HG03457 (cell line): Measurements from ENCODE around the gene RANBP3.

Source experiments
- ATAC-seq: cut with Tn5 transposase; IDR thresholded peaks from one replicate; pipeline ENCODE4 v1.9.1; 2021; ENCODE audit warnings: moderate number of reproducible peaks; ENCODE audit not compliant: unreplicated experiment

Gene RANBP3

DNA sequence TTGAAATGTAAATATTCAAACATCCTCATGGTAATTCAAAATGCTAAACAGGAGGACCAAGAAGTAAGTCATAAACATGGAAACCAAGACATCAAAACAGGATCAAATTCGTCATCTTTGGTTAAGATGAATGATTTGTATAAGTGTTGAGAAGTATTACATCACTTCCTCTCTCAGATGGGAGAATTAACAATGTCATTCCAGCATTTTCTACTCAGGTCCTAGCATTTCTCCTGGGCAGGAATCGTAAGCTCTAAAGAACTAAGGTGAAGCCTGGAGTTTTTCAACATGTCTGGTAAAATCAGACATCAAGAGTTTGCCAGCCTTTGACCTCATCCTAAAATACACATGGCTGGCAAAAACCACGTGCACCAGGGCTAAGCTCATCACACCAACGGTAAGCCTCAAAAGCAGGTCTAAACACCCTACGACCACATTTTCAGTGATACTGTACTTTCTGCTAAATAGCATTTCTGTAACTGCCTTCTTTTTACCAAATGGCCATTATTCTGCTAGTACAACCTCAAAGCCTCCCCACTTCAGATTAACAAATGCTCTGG is 24.8 kb downstream of the RANBP3 start:
- ATAC-seq, result no peak

DNA sequence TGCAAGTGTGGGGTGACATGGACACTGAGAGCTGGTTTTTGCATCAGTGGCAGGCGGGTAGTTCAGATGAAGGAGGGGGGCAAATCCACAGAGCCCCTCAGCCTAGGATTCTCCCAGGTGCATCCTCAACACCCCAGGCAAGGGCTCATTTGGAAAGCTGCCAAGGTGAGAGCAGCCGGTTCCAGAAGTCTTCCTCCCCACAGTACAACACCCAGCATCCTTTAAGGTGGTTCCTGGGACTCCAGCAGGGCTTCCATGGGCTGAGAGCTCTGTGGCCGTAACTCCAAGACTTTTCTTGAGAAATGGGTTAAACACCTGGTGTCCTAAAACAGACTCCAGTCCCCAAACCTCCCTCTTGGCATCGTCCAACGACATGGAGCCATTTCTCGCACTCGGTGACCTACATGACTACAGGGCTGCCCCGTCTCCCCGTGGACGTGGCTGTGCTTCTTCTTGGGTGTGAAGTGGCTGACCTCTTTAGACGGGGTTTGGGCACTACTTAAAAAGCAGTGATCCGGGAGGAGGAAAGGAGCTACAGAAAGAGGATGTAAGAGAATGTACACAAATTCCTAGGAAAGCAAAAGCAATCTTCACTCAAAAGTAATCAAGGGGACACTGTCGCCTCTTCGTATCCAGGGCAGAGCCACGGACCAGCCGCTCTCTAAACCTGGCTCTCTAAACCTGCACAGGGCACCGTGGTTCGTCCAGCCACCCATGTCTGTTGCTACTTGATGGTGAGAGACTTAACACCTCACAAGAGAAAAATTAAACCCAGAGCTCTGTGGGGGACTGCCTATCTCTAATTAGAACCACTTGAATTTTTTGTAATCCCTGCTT is 25.5 kb downstream of the RANBP3 start:
- no peak for ATAC-seq

DNA sequence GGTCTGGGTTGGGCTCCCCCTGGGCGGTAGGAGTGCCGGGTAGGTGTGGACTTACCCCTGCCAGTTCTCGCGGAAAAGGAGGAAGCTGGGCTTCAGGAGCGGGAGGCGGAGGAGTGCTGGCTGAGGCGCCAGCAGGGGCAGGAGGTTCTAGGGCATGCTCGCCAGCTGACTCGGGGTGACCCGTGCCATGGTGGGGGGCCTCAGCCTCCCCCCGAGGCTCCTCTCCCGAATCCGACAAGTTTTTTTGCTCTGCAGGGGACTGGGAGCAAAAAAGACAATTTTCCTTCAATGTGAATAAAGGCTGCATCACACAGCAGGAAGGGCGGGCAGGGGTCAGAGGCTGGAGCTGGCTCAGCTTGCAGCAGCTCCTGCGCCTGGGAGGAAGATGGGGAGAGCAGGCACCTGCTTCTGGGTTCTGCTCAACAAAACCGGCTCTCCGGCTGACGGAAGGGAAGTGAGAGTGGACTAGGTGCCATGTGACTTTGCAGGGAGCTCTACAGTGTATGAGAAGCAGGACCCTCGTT is 26.5 kb downstream of the RANBP3 start:
- ATAC-seq, result no peak

DNA sequence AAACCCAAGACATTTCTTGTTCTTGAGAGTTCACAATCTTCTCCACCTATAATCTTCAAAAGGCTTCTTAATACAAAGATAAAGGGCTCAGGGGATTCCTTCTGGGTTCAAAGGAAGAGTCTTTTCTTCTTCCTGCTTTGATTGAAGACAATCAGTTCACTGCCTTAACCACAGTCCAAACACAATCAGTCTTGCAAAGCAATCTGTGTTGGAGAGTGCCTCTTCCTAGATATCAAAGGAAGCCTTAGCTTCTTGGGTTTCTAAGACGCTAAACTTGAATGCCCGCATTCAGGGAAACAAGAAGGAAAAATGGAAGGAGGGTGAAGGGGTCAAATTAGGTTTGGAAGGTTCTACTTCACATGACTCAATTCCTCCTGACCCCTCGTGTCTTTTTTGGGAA is 27.2 kb downstream of the RANBP3 start:
- ATAC-seq, result no peak

DNA sequence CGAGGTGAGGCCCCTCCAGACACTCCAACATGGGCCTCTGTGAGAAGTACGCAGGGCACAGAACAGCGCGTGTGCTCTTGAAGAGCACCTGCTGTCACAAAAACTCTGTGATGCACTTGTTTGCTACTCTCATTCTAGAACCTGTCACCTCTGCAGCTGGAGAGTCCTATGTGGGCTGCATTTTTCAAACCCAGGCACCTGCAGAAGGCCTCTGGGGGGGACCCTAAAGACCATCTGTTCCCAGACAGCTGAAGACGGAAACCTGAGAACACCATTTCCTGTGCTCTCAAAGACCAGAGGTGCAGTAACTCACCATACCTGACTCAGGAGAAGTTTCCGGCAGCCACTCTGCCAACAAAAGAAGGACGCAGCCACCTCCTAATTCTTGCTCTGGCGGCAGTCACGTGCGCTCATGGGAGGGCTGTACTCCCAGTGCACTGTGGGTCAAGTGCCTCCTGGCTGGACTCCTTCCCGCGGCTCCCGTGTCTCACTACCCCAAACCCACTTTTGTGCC is 28.1 kb downstream of the RANBP3 start:
- ATAC-seq, result no peak

DNA sequence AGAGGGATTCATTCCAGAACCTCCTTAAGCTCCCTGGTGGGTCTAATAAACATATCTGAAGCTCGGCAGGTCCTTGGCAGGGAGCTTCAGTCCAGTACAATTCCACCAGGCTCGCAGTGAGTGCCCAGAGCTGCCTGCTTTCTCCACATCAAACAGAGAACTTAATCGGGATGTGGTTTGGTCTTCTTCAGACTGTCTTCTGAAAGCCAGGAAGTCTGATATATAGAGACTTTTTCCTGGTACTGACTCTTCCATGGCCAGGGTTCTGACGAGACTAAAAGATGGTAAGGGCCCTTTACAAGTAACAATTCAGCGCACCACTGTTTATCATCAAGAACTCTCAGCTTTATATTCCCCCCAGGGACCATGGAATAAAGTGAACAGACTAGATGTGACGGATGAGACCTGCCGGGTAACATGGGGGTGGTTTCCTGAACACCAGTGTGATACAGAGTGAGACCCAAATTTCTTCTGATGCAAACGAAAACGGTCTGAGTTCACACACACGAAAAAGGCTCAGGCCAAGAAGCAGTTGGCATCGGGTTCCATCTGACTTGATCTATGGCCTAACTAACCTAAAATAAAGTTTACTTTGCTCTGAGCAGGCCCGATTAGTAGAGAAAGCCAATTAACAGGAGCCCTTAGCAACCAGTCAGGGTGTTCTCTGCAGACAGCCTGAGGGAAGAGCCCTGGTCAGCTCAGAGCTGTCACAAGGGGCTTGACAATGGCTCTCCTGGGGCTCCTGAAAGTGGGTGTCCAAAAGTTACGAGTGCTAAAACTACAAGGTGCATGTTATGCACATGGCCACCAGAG is 29.0 kb downstream of the RANBP3 start:
- no peak for ATAC-seq

DNA sequence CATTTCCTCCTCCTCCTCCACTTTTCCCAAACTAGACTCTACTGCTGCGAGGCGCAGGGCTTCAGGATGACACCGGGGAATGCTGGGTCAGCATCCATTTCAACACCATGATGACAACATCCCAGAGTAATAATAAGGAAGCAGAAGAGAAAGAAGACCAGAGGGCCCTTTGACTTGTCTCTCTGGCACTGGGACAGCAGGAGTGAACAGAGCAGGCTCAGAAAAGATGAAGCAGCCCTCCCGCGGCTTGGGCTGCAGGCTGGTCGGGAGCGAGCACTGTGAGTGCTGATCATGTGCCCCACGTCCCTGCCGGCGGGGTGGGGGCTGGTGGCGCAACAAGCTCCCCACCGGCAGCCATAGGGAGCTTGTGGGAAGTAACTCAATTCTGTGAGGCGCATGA is 30.5 kb downstream of the RANBP3 start:
- no peak for ATAC-seq

DNA sequence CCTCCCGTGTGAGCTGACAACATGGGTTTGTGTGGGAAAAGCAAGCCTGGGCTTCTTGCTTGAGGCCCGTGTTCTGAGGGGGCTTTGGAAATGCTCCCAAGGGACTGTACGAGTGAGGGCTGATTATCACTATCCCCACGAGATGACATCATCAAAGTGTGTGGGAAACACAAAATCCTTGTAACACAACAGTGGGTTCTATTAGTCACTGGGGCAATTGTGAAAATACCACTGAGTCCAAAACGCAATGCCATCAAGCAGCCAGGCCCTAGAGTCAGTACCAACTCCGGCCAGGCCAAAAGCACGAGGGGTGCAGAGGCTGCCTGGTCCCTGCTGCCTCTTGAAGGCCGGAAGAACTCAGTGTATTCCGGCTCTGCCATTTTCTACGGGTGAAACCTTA is 34.3 kb downstream of the RANBP3 start:
- no peak for ATAC-seq

DNA sequence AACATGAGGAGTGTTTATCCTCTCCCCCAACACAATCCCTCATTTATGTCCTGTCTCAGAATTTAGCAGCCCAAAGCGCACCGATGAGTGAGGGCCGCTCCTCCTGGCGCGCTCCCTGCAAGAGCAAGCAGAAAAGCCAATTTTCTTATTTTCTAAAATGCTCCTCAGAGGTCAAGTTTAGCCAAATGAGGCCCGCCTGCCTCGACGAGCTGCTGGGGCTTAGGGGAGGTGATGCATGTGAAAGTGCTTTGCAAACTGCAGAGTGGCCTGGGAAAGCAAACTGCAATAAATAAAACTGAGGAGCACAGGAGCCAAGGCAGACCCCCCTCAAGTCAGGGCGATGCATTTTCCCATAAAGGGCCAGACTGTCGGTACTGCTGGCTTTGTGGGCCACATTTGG is 34.9 kb downstream of the RANBP3 start:
- no peak for ATAC-seq

DNA sequence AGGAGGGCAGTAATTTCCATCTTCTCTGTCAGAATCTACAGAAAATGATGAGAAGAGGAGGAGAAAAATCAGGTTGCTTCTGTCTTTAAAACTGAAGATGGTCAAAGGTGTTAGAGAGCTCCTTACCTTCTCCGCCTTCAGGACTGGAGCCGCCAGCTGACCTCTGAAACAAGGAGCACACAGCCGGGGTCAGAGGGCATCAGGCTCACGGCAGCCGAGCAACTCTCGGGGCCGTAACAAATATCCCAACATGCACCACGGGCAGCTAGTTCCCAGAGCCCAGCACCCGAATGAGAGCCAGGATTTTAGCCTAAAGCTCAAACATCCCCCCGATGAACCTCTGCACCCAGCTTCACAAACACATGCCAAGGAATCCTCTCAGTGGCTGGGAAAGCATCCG is 36.3 kb downstream of the RANBP3 start:
- no peak for ATAC-seq

DNA sequence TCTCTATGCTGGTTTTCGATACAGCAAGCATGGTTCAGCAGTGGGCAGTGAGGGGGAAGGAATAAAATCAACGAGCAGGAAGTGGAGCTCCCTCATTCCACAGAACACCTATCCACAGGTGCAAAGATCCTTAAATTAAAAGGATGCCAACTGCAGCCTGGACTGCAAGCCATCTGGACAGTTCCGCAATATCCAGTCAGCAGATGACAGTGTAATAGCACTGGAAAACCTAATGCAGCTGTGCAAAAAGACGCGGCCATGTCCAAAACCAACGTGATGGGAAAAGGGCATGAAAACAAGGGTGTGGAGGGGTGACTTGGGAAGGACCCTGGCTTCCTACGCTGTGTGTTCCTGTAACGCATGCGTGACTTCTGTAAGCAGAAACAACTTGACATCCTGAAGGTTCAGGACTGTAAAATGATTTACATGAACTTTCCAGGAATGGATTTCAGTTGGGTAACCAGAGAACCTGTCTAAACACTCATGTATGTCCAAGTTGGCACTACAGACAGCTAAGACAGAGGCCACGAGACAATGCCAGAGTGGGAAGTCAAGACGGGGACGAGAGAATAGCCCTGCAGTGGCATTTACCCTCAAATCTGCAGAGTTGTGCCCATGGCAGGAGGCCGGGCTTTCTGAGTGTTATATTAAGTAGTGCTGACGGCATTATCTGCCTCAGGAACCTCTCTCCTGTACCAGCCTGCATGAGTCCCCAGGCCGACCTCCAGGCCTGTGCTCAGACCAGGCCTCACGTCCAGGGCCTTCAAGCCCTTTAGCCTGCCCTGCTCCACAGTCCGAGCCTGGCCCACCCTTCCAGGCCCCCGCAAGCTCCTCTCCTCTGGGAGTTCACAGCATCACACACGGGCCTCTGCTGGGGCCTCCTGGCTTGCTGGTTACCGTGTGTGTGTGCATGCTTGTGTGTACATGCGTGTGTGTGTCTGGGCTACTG is 37.4 kb downstream of the RANBP3 start:
- no peak for ATAC-seq

DNA sequence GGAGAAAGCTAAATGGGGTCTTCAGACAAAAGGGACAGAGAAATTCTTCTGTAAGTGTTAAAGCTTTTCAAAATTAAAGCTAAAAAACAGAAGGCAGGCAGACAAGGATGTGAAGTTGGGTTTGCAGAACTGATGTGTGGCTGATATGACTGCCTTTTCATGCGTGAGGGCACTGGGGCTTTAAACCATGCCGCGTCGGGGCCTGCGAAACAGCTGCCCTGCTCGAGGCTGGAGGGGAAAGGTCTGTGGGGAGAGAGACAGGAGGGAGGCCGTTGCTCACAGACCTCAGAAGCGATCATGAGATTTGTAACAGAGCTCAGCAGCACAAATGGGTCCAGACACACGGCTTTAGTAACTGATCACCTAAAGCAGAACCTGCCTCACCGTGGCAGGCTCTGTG is 40.4 kb downstream of the RANBP3 start:
- no peak for ATAC-seq

DNA sequence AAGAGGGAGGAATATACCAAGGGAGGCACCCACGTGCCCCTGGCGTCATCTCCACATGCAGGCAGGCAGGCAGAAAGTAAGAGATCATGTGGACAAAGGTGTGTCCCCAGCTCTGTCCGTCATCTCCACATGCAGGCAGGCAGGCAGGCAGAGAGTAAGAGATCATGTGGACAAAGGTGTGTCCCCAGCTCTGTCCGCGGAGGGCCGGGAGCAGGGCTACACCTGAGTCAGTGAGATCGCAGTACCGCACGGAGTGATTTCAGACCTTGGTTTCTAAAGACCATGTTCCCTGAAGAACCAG is 41.7 kb downstream of the RANBP3 start:
- no peak for ATAC-seq

DNA sequence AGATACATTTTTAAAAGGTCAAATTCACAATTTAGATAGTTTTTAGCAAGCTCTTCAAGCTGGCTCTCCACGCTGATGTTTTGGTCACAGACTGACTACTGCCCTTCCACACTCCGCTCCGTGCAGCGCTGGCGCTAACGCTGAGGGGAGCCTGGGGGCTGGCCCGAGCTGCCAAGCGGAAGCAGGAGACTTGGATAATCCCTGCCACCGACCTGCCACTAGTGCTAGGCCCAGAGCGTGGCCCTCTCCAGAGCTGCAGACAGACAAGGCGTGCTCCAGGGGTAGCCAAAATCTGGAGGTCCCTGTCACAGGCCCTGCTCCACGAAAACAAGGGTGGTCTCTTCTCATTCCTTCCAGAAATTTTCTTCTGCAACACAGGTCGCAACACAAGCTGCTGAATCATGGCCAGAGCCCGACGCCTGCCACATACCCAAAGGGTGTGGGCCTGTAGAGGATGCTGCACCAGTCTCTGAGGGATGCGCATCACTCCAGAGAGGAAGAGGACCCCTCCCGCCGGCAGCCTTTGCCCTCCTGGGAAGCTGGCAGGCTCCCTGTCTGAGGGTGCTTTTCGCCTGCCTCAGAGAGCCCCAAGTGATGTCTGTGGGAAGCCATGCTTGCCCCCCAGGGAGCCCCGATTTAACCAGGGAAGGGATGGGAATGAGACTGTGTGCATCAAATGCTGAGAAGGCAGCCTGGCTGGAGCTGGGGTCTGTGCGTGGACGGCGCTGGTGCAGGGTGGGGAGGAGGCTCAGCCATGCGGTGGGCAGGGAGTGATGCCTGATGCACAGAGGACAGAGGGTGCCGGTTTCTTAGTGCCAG is 42.3 kb downstream of the RANBP3 start:
- no peak for ATAC-seq

DNA sequence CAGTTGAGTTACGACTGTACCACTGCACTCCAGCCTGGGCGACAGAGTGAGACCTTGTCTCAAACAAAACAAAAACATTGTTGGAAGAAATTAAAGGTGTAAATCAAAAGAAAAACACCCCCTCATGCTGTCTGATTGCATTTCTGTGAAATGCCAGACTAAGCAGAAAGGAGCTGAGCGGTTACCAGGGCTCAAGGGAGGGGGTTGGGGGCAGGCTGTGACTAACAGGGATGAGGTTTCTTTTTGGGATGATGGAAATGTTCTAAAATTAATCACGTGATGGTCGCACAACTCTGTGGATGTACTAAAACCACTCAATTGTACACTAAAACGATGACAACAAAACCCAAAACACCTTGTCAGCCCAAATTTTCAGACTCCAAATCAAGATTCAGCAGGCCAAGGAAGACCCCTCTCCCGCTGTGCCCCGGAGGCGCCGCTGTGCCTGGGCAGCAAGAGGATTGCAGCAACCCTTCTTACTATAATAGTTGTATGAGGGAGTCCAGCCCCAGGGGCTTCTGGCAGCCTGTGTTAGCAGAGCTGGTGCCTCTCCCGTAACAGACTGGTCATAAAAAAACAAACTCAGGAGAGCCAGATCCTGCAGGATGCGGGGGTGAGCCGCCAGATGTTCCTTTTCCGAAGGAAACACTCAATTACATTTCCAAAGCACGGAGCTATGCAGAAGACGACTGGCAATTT is 43.0 kb downstream of the RANBP3 start:
- ATAC-seq, result no peak

DNA sequence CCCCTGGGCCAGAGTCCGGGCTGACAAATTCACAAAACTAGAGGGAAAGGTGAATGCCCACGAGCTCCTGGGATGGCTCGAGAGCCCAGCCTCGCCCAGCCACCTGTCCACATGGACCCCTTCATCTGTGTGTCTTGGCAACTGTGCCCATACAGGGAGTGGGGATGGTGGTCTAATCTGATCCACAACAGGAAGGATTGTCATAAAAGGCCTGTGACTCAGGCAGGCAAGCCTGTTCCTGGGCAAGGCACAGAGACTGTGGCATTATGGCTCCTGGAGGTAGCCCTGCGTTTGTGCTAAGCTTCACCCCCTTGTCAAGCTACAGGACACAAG is 43.9 kb downstream of the RANBP3 start:
- ATAC-seq, result no peak

DNA sequence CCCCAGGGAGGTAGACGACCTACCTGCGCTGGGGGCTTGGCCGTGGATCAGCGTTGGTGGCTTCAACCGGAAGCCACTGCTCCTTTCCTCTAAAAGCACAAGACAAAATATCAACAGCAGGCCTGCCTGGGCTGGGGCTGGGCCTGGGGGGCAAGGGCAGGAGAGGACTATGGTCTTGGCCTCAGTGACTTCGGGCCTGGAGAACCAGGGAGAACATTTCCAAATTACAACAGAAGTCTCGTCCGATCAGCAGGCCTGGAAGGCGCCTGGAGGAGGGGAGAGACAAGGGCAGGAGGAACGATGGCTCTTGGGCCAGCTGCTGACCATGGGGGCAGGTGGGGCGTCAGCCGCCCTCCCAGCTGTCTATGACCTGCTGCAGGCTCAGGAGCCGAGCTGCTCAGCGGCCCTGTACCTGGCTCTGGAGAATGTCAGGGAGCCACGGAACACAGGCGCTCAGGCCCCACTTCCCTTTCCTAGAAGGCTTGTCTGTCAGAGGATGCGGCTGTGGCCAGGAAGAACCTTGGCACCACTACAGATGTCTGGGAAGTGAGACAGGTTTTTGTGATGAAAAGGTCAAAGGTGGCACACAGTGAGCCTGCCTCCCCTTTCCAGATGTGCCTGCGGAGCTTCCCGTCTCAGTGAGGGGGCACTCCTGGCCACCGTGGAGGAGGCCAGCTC is 44.4 kb downstream of the RANBP3 start:
- no peak for ATAC-seq

DNA sequence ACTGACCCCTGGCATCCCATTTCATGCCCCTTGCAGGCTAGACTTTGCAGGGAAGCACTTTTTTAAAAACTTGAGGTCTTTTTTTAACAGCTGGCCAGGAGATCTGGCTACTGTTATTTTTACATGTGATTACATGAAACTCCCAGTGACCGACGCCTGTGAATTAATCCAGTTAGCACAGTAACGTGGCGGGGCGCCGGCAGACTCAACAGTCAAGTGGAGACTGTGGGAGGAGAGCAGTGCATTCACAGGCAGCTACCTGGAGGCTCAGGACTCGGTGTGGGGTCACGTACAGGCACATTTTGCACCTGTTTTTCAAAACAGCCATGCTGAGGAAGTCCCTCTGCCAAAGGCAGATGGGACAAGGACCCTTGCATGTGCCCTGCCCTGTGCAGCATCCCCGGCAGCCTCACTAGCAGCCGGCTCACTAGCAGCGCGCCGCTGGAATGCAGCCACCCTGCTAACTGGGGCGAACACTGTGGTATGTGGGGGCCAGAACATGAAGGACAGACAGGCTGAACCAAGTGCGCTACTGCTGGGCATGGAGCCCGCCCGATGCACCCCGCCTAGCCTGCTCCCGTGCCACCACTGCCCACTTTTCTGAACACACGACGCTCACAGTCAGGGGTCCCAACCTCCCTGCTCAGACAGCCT is 45.2 kb downstream of the RANBP3 start:
- no peak for ATAC-seq
